Measurements from ENCODE around the gene MYL12A. TPM values are rescaled to one million over a fixed set of nuclear protein-coding genes. Genes with fewer than 3 reads are reported as not detected.

The MYL12A gene
- total and polyA plus RNA-seq, 2 of the 13 experiments (the other 11 are each of a cell fraction or from before 2014, with no cell fraction given): 261 to 277 TPM

DNA sequence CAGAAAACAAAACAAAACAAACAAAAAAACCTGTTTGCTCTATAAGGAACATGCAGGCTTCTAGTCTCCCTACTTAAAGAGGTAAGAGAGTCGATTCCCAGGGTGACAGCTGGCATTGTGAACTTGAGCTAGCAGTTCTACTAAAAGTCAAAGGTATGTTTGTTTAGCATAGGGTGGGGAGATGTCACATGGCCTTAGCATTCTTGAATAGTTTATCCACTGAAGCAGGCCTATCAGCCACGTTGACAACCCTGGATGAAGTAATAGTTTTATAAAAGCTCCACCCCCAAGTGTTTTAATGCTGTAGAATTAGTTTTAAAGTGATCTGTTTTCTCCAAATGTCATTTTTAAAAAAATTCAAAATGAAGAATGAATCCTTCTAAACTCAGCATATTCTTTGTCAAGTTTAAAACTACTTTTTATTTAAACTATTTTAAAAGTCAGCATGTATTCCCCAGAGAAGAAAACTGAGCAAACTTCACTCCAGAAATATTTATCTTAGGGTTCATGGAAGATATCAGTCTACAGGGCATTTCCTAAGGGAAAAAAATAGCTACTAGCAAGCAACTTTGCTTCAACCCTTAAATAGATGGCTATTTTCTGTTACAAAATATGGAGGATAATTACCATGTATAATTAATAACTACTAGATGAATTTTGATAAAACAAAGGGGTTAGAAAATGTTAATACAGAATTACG, 29.5 kb upstream of the MYL12A start (continued):
- TF ChIP-seq ZNF282 (IDR thresholded peaks at IDR 0.05; ENCODE audit: partially characterized antibody) (no peak), ZNF343 (CRISPR knock-in tag; IDR thresholded peaks at IDR 0.05) (no peak), ZFP1 (CRISPR knock-in tag; IDR thresholded peaks at IDR 0.05) (0 out of 2 replicates have a peak, but pooled peaks have one; percentile 36), ZNF879 (CRISPR knock-in tag; IDR thresholded peaks at IDR 0.05) (no peak), CC2D1A (CRISPR knock-in tag; IDR thresholded peaks at IDR 0.05) (no peak), ZNF75D (CRISPR knock-in tag; IDR thresholded peaks at IDR 0.05; ENCODE audit: borderline replicate concordance) (no peak), FOXJ3 (CRISPR knock-in tag; IDR thresholded peaks at IDR 0.05; ENCODE audit: borderline replicate concordance) (peak; percentile 74; the same call in 1 of the 2 replicates), GATAD2A (CRISPR knock-in tag; IDR thresholded peaks at IDR 0.05) (peak; percentile 83), ZNF326 (CRISPR knock-in tag; IDR thresholded peaks at IDR 0.05; ENCODE audit: borderline replicate concordance) (no peak), ATM (IDR thresholded peaks at IDR 0.05; ENCODE audit: borderline replicate concordance) (no peak), ZNF556 (CRISPR knock-in tag; IDR thresholded peaks at IDR 0.05; ENCODE audit: borderline replicate concordance) (no peak; the same call in 1 of the 2 replicates), NFYC (CRISPR knock-in tag; IDR thresholded peaks at IDR 0.05) (peak; percentile 33; the same call in 1 of the 2 replicates), SRF (IDR thresholded peaks at IDR 0.05; ENCODE audit: low read depth, low read length) (no peak), RXRB (CRISPR knock-in tag; IDR thresholded peaks at IDR 0.05; ENCODE audit: borderline replicate concordance) (peak; percentile 80)
- TF ChIP-seq, protein P1, sequence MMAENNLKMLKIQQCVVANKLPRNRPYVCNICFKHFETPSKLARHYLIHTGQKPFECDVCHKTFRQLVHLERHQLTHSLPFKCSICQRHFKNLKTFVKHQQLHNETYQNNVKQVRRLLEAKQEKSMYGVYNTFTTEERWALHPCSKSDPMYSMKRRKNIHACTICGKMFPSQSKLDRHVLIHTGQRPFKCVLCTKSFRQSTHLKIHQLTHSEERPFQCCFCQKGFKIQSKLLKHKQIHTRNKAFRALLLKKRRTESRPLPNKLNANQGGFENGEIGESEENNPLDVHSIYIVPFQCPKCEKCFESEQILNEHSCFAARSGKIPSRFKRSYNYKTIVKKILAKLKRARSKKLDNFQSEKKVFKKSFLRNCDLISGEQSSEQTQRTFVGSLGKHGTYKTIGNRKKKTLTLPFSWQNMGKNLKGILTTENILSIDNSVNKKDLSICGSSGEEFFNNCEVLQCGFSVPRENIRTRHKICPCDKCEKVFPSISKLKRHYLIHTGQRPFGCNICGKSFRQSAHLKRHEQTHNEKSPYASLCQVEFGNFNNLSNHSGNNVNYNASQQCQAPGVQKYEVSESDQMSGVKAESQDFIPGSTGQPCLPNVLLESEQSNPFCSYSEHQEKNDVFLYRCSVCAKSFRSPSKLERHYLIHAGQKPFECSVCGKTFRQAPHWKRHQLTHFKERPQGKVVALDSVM (CRISPR knock-in tag; IDR thresholded peaks at IDR 0.05): no peak
- TF ChIP-seq, protein P2, sequence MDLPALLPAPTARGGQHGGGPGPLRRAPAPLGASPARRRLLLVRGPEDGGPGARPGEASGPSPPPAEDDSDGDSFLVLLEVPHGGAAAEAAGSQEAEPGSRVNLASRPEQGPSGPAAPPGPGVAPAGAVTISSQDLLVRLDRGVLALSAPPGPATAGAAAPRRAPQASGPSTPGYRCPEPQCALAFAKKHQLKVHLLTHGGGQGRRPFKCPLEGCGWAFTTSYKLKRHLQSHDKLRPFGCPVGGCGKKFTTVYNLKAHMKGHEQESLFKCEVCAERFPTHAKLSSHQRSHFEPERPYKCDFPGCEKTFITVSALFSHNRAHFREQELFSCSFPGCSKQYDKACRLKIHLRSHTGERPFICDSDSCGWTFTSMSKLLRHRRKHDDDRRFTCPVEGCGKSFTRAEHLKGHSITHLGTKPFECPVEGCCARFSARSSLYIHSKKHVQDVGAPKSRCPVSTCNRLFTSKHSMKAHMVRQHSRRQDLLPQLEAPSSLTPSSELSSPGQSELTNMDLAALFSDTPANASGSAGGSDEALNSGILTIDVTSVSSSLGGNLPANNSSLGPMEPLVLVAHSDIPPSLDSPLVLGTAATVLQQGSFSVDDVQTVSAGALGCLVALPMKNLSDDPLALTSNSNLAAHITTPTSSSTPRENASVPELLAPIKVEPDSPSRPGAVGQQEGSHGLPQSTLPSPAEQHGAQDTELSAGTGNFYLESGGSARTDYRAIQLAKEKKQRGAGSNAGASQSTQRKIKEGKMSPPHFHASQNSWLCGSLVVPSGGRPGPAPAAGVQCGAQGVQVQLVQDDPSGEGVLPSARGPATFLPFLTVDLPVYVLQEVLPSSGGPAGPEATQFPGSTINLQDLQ (CRISPR knock-in tag; IDR thresholded peaks at IDR 0.05): no peak
- TF ChIP-seq, protein P3, sequence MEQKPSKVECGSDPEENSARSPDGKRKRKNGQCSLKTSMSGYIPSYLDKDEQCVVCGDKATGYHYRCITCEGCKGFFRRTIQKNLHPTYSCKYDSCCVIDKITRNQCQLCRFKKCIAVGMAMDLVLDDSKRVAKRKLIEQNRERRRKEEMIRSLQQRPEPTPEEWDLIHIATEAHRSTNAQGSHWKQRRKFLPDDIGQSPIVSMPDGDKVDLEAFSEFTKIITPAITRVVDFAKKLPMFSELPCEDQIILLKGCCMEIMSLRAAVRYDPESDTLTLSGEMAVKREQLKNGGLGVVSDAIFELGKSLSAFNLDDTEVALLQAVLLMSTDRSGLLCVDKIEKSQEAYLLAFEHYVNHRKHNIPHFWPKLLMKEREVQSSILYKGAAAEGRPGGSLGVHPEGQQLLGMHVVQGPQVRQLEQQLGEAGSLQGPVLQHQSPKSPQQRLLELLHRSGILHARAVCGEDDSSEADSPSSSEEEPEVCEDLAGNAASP (CRISPR knock-in tag; IDR thresholded peaks at IDR 0.05; ENCODE audit: borderline replicate concordance): peak; percentile 49; the same call in 1 of the 2 replicates
- TF ChIP-seq, protein P4, sequence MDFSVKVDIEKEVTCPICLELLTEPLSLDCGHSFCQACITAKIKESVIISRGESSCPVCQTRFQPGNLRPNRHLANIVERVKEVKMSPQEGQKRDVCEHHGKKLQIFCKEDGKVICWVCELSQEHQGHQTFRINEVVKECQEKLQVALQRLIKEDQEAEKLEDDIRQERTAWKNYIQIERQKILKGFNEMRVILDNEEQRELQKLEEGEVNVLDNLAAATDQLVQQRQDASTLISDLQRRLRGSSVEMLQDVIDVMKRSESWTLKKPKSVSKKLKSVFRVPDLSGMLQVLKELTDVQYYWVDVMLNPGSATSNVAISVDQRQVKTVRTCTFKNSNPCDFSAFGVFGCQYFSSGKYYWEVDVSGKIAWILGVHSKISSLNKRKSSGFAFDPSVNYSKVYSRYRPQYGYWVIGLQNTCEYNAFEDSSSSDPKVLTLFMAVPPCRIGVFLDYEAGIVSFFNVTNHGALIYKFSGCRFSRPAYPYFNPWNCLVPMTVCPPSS (IDR thresholded peaks at IDR 0.05): no peak
- TF ChIP-seq, protein P5, sequence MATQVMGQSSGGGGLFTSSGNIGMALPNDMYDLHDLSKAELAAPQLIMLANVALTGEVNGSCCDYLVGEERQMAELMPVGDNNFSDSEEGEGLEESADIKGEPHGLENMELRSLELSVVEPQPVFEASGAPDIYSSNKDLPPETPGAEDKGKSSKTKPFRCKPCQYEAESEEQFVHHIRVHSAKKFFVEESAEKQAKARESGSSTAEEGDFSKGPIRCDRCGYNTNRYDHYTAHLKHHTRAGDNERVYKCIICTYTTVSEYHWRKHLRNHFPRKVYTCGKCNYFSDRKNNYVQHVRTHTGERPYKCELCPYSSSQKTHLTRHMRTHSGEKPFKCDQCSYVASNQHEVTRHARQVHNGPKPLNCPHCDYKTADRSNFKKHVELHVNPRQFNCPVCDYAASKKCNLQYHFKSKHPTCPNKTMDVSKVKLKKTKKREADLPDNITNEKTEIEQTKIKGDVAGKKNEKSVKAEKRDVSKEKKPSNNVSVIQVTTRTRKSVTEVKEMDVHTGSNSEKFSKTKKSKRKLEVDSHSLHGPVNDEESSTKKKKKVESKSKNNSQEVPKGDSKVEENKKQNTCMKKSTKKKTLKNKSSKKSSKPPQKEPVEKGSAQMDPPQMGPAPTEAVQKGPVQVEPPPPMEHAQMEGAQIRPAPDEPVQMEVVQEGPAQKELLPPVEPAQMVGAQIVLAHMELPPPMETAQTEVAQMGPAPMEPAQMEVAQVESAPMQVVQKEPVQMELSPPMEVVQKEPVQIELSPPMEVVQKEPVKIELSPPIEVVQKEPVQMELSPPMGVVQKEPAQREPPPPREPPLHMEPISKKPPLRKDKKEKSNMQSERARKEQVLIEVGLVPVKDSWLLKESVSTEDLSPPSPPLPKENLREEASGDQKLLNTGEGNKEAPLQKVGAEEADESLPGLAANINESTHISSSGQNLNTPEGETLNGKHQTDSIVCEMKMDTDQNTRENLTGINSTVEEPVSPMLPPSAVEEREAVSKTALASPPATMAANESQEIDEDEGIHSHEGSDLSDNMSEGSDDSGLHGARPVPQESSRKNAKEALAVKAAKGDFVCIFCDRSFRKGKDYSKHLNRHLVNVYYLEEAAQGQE (IDR thresholded peaks at IDR 0.05; ENCODE audit: borderline replicate concordance in 1 of 2, low read depth in 1 of 2, low read length in 2 of 2): no peak
